GM23338 (cell line): ENCODE results near the gene ZNF106. TPM values are rescaled to one million over a fixed set of nuclear protein-coding genes. Genes with fewer than 3 reads are reported as not detected.

Source experiments
- ATAC-seq: fragments of 200-7000 bp; cut with Tn5 transposase; 3 replicates; pipeline ENCODE4 v1.9.1; 2020
- DNase-seq: peaks from one replicate; pipeline ENCODE4 v3.0.0-alpha.2; 2015; ENCODE audit warnings: low spot score
- H2AFZ ChIP-seq: fragments of 200-600 bp; sonication (generic); 2 replicates; pipeline ENCODE4 v1.8.0; 2016; ENCODE audit warnings: antibody characterized with exemption, mild to moderate bottlenecking, moderate library complexity
- H3F3A ChIP-seq: fragments of 200-600 bp; sonication (generic); replicated peaks from 2 replicates; pipeline ENCODE4 v1.8.0; 2017; ENCODE audit warnings: antibody characterized with exemption, mixed run types, low read depth
- H3K27ac ChIP-seq: fragments of 200-600 bp; sonication (generic); 2 replicates; pipeline ENCODE4 v1.6.1; 2016; ENCODE audit warnings: low read depth
- H3K27me3 ChIP-seq: fragments of 200-600 bp; sonication (generic); 2 replicates; pipeline ENCODE4 v1.8.0; 2016; ENCODE audit warnings: mild to moderate bottlenecking, mixed run types, moderate library complexity; ENCODE audit not compliant: insufficient read depth
- H3K36me3 ChIP-seq: fragments of 200-600 bp; sonication (generic); 2 replicates; pipeline ENCODE4 v1.8.0; 2016; ENCODE audit warnings: mild to moderate bottlenecking; ENCODE audit not compliant: insufficient read depth
- H3K4me1 ChIP-seq: fragments of 200-600 bp; sonication (generic); 2 replicates; pipeline ENCODE4 v1.8.0; 2016; ENCODE audit warnings: mild to moderate bottlenecking, moderate library complexity; ENCODE audit not compliant: insufficient read depth
- H3K4me2 ChIP-seq: fragments of 200-600 bp; sonication (generic); 2 replicates; pipeline ENCODE4 v1.7.1; 2017; ENCODE audit warnings: mixed run types
- H3K4me3 ChIP-seq: fragments of 200-600 bp; sonication (generic); 2 replicates; pipeline ENCODE4 v1.6.1; 2016; ENCODE audit warnings: mixed run types
- H3K79me2 ChIP-seq: fragments of 200-600 bp; sonication (generic); replicated peaks from 2 replicates; pipeline ENCODE4 v1.8.0; 2017; ENCODE audit warnings: mild to moderate bottlenecking; ENCODE audit not compliant: insufficient read depth
- H3K9me2 ChIP-seq: fragments of 200-600 bp; sonication (generic); 2 replicates; pipeline ENCODE4 v1.8.0; 2017; ENCODE audit not compliant: insufficient read depth
- H4K20me1 ChIP-seq: fragments of 200-600 bp; sonication (generic); replicated peaks from 2 replicates; pipeline ENCODE4 v1.8.0; 2017; ENCODE audit warnings: mild to moderate bottlenecking; ENCODE audit not compliant: insufficient read depth
- H3K27ac Mint-ChIP-seq: 2 replicates; pipeline ENCODE4 v1.8.0; 2020; ENCODE audit warnings: inconsistent platforms, mild to moderate bottlenecking, moderate library complexity, mixed read lengths
- H3K27me3 Mint-ChIP-seq: 3 replicates; pipeline ENCODE4 v1.8.0; 2022; ENCODE audit warnings: low read depth, mild to moderate bottlenecking, moderate library complexity, mixed read lengths, inconsistent platforms; ENCODE audit not compliant: insufficient read depth, poor library complexity
- H3K36me3 Mint-ChIP-seq: 3 replicates; pipeline ENCODE4 v1.8.0; 2021; ENCODE audit warnings: low read depth, mild to moderate bottlenecking, inconsistent platforms, moderate library complexity, mixed read lengths
- H3K4me1 Mint-ChIP-seq: 3 replicates; pipeline ENCODE4 v1.8.0; 2020; ENCODE audit warnings: mild to moderate bottlenecking, inconsistent platforms, mixed read lengths
- H3K4me3 Mint-ChIP-seq: 3 replicates; pipeline ENCODE4 v1.8.0; 2021; ENCODE audit warnings: moderate library complexity, mild to moderate bottlenecking, inconsistent platforms, mixed read lengths
- H3K9me3 Mint-ChIP-seq: 3 replicates; pipeline ENCODE4 v1.8.0; 2020; ENCODE audit warnings: moderate library complexity, mild to moderate bottlenecking, inconsistent platforms, mixed read lengths
- CREB1 ChIP-seq: fragments of 250-450 bp; sonication (Bioruptor Pico); IDR thresholded peaks from 2 replicates; pipeline ENCODE4 v1.5.0; 2020; ENCODE audit warnings: low read depth, mild to moderate bottlenecking, moderate library complexity
- CTCF ChIP-seq, 2 experiments: fragments of 200-600 bp in 1 of 2; sonication (generic) in 1 of 2; conservative IDR thresholded peaks; 2 replicates each; pipeline versions ENCODE4 v1.5.1 to v1.6.1; 2016 to 2017; ENCODE audit warnings: antibody characterized with exemption in 2 of 2, low read depth in 2 of 2, mild to moderate bottlenecking in 2 of 2, moderate library complexity in 1 of 2
- ETS1 ChIP-seq: IDR thresholded peaks from 2 replicates; pipeline ENCODE4 v1.6.1; 2016; ENCODE audit warnings: antibody characterized with exemption
- EZH2 ChIP-seq: fragments of 200-600 bp; sonication (generic); IDR thresholded peaks from one replicate; pipeline ENCODE4 v1.8.0; 2017; ENCODE audit warnings: antibody characterized with exemption, mild to moderate bottlenecking, low read depth; ENCODE audit not compliant: unreplicated experiment
- EZH2phosphoT487 ChIP-seq: fragments of 200-600 bp; sonication (generic); IDR thresholded peaks from one replicate; pipeline ENCODE4 v1.8.1; 2018; ENCODE audit warnings: antibody characterized with exemption; ENCODE audit not compliant: unreplicated experiment
- JUNB ChIP-seq: IDR thresholded peaks from one replicate; pipeline ENCODE4 v1.6.1; 2016; ENCODE audit warnings: antibody characterized with exemption; ENCODE audit not compliant: unreplicated experiment
- NANOG ChIP-seq: IDR thresholded peaks from 2 replicates; pipeline ENCODE4 v1.6.1; 2016; ENCODE audit warnings: antibody characterized with exemption, borderline replicate concordance
- POLR2AphosphoS5 ChIP-seq: IDR thresholded peaks from 2 replicates; pipeline ENCODE4 v1.6.1; 2016; ENCODE audit warnings: antibody characterized with exemption, low read depth
- REST ChIP-seq: IDR thresholded peaks from one replicate; pipeline ENCODE4 v1.6.1; 2018; ENCODE audit warnings: antibody characterized with exemption; ENCODE audit not compliant: unreplicated experiment
- STAT1 ChIP-seq: IDR thresholded peaks from one replicate; pipeline ENCODE4 v1.6.1; 2016; ENCODE audit warnings: antibody characterized with exemption; ENCODE audit not compliant: unreplicated experiment
- ZNF114 ChIP-seq: fragments of 250-450 bp; sonication (Bioruptor Pico); IDR thresholded peaks from 2 replicates; pipeline ENCODE4 v1.5.0; 2020; ENCODE audit warnings: mild to moderate bottlenecking, moderate library complexity
- ZNF331 ChIP-seq: fragments of 250-450 bp; sonication (Bioruptor Pico); IDR thresholded peaks from 2 replicates; pipeline ENCODE4 v1.5.0; 2020; ENCODE audit warnings: low read depth, mild to moderate bottlenecking, moderate library complexity
- ZNF462 ChIP-seq: fragments of 250-450 bp; sonication (Bioruptor Pico); IDR thresholded peaks from 2 replicates; pipeline ENCODE4 v1.5.0; 2020; ENCODE audit warnings: mild to moderate bottlenecking, moderate library complexity
- polyA plus RNA-seq: library from polyadenylated mRNA; unstranded; fragments of >200 nt; fragmentation: Nextera tagmentation; extraction: Ambion mirVana; gene quantifications from 2 replicates; pipeline ENCODE4 v1.2.1, GENCODE V29; 2016
- total RNA-seq: library from RNA; depleted of rRNA; stranded (reverse); fragments of >200 nt; shearing (Covaris generic); gene quantifications from 2 replicates; pipeline ENCODE4 v1.2.3, GENCODE V29; 2014

Gene ZNF106
- total and polyA plus RNA-seq, 2 experiments from 2014 or later, result 48.0 to 53.7 TPM

GRCh38 chr15:42405863-42406482, 85.0 kb downstream of the ZNF106 start:
- ATAC-seq (no peak), DNase-seq (no peak)
- Histone ChIP-seq H3F3A (no peaks in the 10 kb centered on the region), H3K9me2 (no peaks in the 10 kb centered on the region), H3K27ac (no peak overlapping the region), H4K20me1 (no peaks in the 10 kb centered on the region), H3K27me3 (no peaks in the 10 kb centered on the region), H3K4me3 (no peak overlapping the region), H2AFZ (no peak overlapping the region), H3K36me3 (no peaks in the 10 kb centered on the region), H3K4me2 (no peak overlapping the region), H3K4me1 (no peaks in the 10 kb centered on the region), H3K79me2 (no peaks in the 10 kb centered on the region)
- Mint-ChIP-seq H3K36me3 (no peaks in the 10 kb centered on the region; the same call in 2 of the 3 replicates), H3K4me1 (no peaks in the 10 kb centered on the region; the same call in 2 of the 3 replicates), H3K27me3 (peaks cover 3% of the 10 kb centered on the region), H3K4me3 (no peak overlapping the region), H3K9me3 (no peaks in the 10 kb centered on the region), H3K27ac (no peak overlapping the region)
- no peak for TF ChIP-seq ZNF114 (CRISPR knock-in tag)
- no peak for TF ChIP-seq STAT1
- no peak for TF ChIP-seq EZH2
- no peak for TF ChIP-seq CTCF (conservative IDR thresholded peaks at IDR 0.05; ENCODE audit: low read depth in 2 of 2)
- TF ChIP-seq CREB1 (CRISPR knock-in tag), result no peak
- TF ChIP-seq REST, result no peak
- no peak for TF ChIP-seq EZH2phosphoT487
- no peak for TF ChIP-seq ZNF462
- TF ChIP-seq NANOG, result no peak
- no peak for TF ChIP-seq ZNF331 (CRISPR knock-in tag)
- no peak for TF ChIP-seq JUNB
- no peak for TF ChIP-seq ETS1
- TF ChIP-seq POLR2AphosphoS5, result no peak
